Liver (tissue), 9 donors: Measurements from ENCODE around the gene SCN10A. TPM values are rescaled to one million over a fixed set of nuclear protein-coding genes. Genes with fewer than 3 reads are reported as not detected.

Experiments used
- DNase-seq: peaks from one replicate; pipeline ENCODE4 v3.0.0-alpha.2; 2017; ENCODE audit warnings: low spot score
- H3K27ac ChIP-seq, 2 donors: one replicate each; pipeline ENCODE4 v1.7.0; 2013; ENCODE audit warnings: inconsistent platforms in 2 of 2, low read length in 2 of 2, control low read depth in 1 of 2, low read depth in 1 of 2, mild to moderate bottlenecking in 1 of 2
- H3K27me3 ChIP-seq, 4 donors: one replicate each; pipeline versions ENCODE4 v1.6.1 to v1.7.0; 2013; ENCODE audit warnings: low read length in 3 of 4, inconsistent platforms in 1 of 4, mild to moderate bottlenecking in 1 of 4, moderate library complexity in 1 of 4; ENCODE audit not compliant: control insufficient read depth in 4 of 4, insufficient read depth in 4 of 4
- H3K36me3 ChIP-seq, 4 donors: one replicate each; pipeline versions ENCODE4 v1.6.1 to v1.7.0; 2013; ENCODE audit warnings: low read length in 3 of 4, mild to moderate bottlenecking in 3 of 4, low read depth in 1 of 4, moderate library complexity in 1 of 4; ENCODE audit not compliant: control insufficient read depth in 4 of 4, insufficient read depth in 3 of 4
- H3K4me1 ChIP-seq, 4 donors: one replicate each; pipeline versions ENCODE4 v1.6.1 to v1.7.0; 2013; ENCODE audit warnings: low read length in 3 of 4, mild to moderate bottlenecking in 3 of 4, moderate library complexity in 1 of 4; ENCODE audit not compliant: control insufficient read depth in 4 of 4, insufficient read depth in 4 of 4
- H3K4me3 ChIP-seq, 3 donors: one replicate each; pipeline versions ENCODE4 v1.6.1 to v1.7.0; 2013; ENCODE audit warnings: low read length in 3 of 3, control low read depth in 1 of 3, low read depth in 1 of 3, mild to moderate bottlenecking in 1 of 3
- H3K9ac ChIP-seq, 2 donors: one replicate each; pipeline ENCODE4 v1.7.0; 2013; ENCODE audit warnings: low read length in 2 of 2, mild to moderate bottlenecking in 2 of 2, moderate library complexity in 2 of 2, control low read depth in 1 of 2, low read depth in 1 of 2
- H3K9me3 ChIP-seq, 4 donors: one replicate each; pipeline versions ENCODE4 v1.6.1 to v1.7.0; 2013; ENCODE audit warnings: low read length in 3 of 4; ENCODE audit not compliant: control insufficient read depth in 4 of 4
- EGR1 ChIP-seq, 2 donors: IDR thresholded peaks; 2 replicates each; pipeline ENCODE4 v1.6.1; 2016 to 2018; ENCODE audit warnings: antibody characterized with exemption in 2 of 2, low read depth in 2 of 2
- FOXA1 ChIP-seq: IDR thresholded peaks from 2 replicates; pipeline ENCODE4 v1.6.1; 2016; ENCODE audit warnings: antibody characterized with exemption
- FOXA2 ChIP-seq: IDR thresholded peaks from 2 replicates; pipeline ENCODE4 v1.6.1; 2016; ENCODE audit warnings: antibody characterized with exemption
- GABPA ChIP-seq, 2 donors: IDR thresholded peaks in 1 of 2; conservative IDR thresholded peaks in 1 of 2; 2 replicates each; pipeline ENCODE4 v1.6.1; 2016; ENCODE audit warnings: antibody characterized with exemption in 2 of 2, mild to moderate bottlenecking in 1 of 2, moderate library complexity in 1 of 2
- HNF4A ChIP-seq, 2 donors: conservative IDR thresholded peaks; 2 replicates each; pipeline ENCODE4 v1.6.1; 2016; ENCODE audit warnings: antibody characterized with exemption in 2 of 2, mild to moderate bottlenecking in 2 of 2
- HNF4G ChIP-seq: IDR thresholded peaks from 2 replicates; pipeline ENCODE4 v1.6.1; 2016; ENCODE audit warnings: antibody characterized with exemption
- JUND ChIP-seq, 2 donors: IDR thresholded peaks; 2 replicates each; pipeline ENCODE4 v1.6.1; 2016; ENCODE audit warnings: antibody characterized with exemption in 2 of 2
- NR2F2 ChIP-seq: IDR thresholded peaks from 2 replicates; pipeline ENCODE4 v1.6.1; 2016; ENCODE audit warnings: antibody characterized with exemption
- RAD21 ChIP-seq, 2 donors: IDR thresholded peaks; 2 replicates each; pipeline ENCODE4 v1.6.1; 2016; ENCODE audit warnings: antibody characterized with exemption in 2 of 2, mild to moderate bottlenecking in 2 of 2
- RXRA ChIP-seq, 2 donors: IDR thresholded peaks; 2 replicates each; pipeline ENCODE4 v1.6.1; 2017 to 2018; ENCODE audit warnings: antibody characterized with exemption in 2 of 2, mild to moderate bottlenecking in 1 of 2
- SP1 ChIP-seq: IDR thresholded peaks from 2 replicates; pipeline ENCODE4 v1.6.1; 2018; ENCODE audit warnings: antibody characterized with exemption, mild to moderate bottlenecking
- TAF1 ChIP-seq: conservative IDR thresholded peaks from 2 replicates; pipeline ENCODE4 v1.6.1; 2016; ENCODE audit warnings: antibody characterized with exemption, mild to moderate bottlenecking
- YY1 ChIP-seq: IDR thresholded peaks from 2 replicates; pipeline ENCODE4 v1.6.1; 2016; ENCODE audit warnings: antibody characterized with exemption, mild to moderate bottlenecking
- WGBS: extraction: QIAGEN DNeasy Blood & Tissue Kit; methylation state at CpG from one replicate; pipeline ENCODE4 v1.1.7; 2013; 5-methylcytosine and 5-hydroxymethylcytosine counted together
- polyA plus RNA-seq, 2 donors: library from polyadenylated mRNA; stranded (reverse) in 1 of 2; unstranded in 1 of 2; fragments of 200-250 nt in 1 of 2; fragments of >200 nt in 1 of 2; fragmentation: Nextera tagmentation in 1 of 2; extraction: Ambion mirVana in 1 of 2; gene quantifications; one replicate each; pipeline versions ENCODE4 v1.2.1 to v1.2.3, GENCODE V29; 2013 to 2015
- total RNA-seq, 2 donors: library from RNA; depleted of rRNA; stranded (reverse); fragments of >200 nt; gene quantifications; one replicate each; pipeline ENCODE4 v1.2.3, GENCODE V29; 2014
- TF ChIP-seq, protein P1 (sequence below): IDR thresholded peaks from 2 replicates; pipeline ENCODE4 v1.6.1; 2016; ENCODE audit warnings: antibody characterized with exemption
- TF ChIP-seq, protein P2 (sequence below): IDR thresholded peaks from 2 replicates; pipeline ENCODE4 v1.6.1; 2016; ENCODE audit warnings: antibody characterized with exemption, mild to moderate bottlenecking
- TF ChIP-seq, protein P3 (sequence below): IDR thresholded peaks from 2 replicates; pipeline ENCODE4 v1.6.1; 2016; ENCODE audit warnings: antibody characterized with exemption
- TF ChIP-seq, protein P4 (sequence below): fragments of 150-350 bp; IDR thresholded peaks from 2 replicates; pipeline ENCODE4 v1.5.1; 2017; ENCODE audit warnings: improper control_type of control experiment, low read depth, low read length; ENCODE audit not compliant: missing input control
- donor health status: healthy.
- donor health status: healthy.
- donor health status: healthy.
- donor health status: healthy.
- donor health status: healthy.

SCN10A gene
- total and polyA plus RNA-seq, 4 donors: under 0.01 TPM; not detected in 3

DNA sequence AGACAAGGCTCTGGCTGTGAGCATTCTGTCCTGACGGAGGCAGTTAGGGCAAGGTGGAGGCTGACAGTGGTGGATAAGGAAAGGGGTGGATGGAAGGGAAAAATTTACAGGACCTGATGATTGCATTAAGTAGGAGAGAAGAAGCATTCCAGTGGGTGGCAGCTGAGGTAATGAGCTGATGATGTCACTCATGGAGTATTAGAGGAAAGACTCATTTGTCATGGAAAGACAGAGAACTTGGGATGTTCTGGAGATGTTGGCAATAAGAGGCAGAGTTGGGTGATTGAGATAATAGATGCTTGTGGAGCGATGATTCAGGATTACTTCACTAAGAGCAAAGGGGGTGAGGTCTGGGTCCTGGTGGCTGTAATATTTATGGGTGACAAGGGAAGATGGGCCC is 102.9 kb downstream of the SCN10A start:
- TF ChIP-seq HNF4G: no peak
- TF ChIP-seq, protein P1, sequence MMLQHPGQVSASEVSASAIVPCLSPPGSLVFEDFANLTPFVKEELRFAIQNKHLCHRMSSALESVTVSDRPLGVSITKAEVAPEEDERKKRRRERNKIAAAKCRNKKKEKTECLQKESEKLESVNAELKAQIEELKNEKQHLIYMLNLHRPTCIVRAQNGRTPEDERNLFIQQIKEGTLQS: no peak
- TF ChIP-seq NR2F2: no peak
- no peak for TF ChIP-seq GABPA (IDR thresholded peaks at IDR 0.05 in 1 of 2, conservative IDR thresholded peaks at IDR 0.05 in 1 of 2)
- TF ChIP-seq FOXA1: no peak
- TF ChIP-seq EGR1 (IDR thresholded peaks at IDR 0.05; ENCODE audit: low read depth in 2 of 2): no peak
- no peak for TF ChIP-seq FOXA2
- TF ChIP-seq YY1: no peak
- no peak for TF ChIP-seq RAD21 (IDR thresholded peaks at IDR 0.05)
- TF ChIP-seq, protein P2, sequence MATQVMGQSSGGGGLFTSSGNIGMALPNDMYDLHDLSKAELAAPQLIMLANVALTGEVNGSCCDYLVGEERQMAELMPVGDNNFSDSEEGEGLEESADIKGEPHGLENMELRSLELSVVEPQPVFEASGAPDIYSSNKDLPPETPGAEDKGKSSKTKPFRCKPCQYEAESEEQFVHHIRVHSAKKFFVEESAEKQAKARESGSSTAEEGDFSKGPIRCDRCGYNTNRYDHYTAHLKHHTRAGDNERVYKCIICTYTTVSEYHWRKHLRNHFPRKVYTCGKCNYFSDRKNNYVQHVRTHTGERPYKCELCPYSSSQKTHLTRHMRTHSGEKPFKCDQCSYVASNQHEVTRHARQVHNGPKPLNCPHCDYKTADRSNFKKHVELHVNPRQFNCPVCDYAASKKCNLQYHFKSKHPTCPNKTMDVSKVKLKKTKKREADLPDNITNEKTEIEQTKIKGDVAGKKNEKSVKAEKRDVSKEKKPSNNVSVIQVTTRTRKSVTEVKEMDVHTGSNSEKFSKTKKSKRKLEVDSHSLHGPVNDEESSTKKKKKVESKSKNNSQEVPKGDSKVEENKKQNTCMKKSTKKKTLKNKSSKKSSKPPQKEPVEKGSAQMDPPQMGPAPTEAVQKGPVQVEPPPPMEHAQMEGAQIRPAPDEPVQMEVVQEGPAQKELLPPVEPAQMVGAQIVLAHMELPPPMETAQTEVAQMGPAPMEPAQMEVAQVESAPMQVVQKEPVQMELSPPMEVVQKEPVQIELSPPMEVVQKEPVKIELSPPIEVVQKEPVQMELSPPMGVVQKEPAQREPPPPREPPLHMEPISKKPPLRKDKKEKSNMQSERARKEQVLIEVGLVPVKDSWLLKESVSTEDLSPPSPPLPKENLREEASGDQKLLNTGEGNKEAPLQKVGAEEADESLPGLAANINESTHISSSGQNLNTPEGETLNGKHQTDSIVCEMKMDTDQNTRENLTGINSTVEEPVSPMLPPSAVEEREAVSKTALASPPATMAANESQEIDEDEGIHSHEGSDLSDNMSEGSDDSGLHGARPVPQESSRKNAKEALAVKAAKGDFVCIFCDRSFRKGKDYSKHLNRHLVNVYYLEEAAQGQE: no peak
- TF ChIP-seq SP1: no peak
- TF ChIP-seq, protein P3, sequence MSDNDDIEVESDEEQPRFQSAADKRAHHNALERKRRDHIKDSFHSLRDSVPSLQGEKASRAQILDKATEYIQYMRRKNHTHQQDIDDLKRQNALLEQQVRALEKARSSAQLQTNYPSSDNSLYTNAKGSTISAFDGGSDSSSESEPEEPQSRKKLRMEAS: no peak
- TF ChIP-seq, protein P4, sequence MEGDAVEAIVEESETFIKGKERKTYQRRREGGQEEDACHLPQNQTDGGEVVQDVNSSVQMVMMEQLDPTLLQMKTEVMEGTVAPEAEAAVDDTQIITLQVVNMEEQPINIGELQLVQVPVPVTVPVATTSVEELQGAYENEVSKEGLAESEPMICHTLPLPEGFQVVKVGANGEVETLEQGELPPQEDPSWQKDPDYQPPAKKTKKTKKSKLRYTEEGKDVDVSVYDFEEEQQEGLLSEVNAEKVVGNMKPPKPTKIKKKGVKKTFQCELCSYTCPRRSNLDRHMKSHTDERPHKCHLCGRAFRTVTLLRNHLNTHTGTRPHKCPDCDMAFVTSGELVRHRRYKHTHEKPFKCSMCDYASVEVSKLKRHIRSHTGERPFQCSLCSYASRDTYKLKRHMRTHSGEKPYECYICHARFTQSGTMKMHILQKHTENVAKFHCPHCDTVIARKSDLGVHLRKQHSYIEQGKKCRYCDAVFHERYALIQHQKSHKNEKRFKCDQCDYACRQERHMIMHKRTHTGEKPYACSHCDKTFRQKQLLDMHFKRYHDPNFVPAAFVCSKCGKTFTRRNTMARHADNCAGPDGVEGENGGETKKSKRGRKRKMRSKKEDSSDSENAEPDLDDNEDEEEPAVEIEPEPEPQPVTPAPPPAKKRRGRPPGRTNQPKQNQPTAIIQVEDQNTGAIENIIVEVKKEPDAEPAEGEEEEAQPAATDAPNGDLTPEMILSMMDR: no peak
- TF ChIP-seq JUND (IDR thresholded peaks at IDR 0.05): no peak
- no peak for TF ChIP-seq HNF4A (conservative IDR thresholded peaks at IDR 0.05)
- no peak for TF ChIP-seq TAF1
- TF ChIP-seq RXRA (IDR thresholded peaks at IDR 0.05): no peak
- H3K27me3 ChIP-seq: peaks cover 0 to 5% (median 0%) of the 10 kb centered on the region in 4 donors
- H3K4me1 ChIP-seq: no peaks in the 10 kb centered on the region
- H3K9me3 ChIP-seq: no peaks in the 10 kb centered on the region
- H3K4me3 ChIP-seq: no peak overlapping the region
- DNase-seq: peak; percentile 6
- no peaks in the 10 kb centered on the region for H3K36me3 ChIP-seq
- no peak overlapping the region for H3K27ac ChIP-seq
- 85% methylated on average over 2 of the region's 2 CpGs for WGBS
- no peak overlapping the region for H3K9ac ChIP-seq

DNA sequence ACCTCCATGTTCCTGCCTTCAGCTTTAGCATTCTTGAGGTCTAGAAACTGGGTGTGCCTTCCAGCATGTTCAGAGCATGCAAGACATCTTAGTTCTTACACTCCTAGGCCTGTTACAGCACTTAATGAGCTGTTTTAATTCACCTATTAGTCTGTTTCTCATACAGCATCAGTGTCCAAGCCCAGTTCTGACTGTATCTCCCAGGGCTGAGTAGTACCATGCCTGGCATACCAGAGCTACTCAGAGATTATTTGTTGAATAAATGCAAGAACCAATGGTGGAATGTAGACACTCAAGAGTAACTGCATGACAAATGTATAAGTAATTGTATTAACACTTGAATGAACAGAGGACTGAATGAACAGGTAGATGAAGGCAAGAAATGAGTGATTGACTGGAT is 104.7 kb downstream of the SCN10A start:
- Histone ChIP-seq H3K36me3 (no peaks in the 10 kb centered on the region), H3K4me3 (no peak overlapping the region), H3K9me3 (no peaks in the 10 kb centered on the region), H3K27ac (no peak overlapping the region), H3K9ac (no peak overlapping the region), H3K4me1 (no peaks in the 10 kb centered on the region), H3K27me3 (peaks cover 0 to 5% (median 0%) of the 10 kb centered on the region in 4 donors)
- no peak for DNase-seq
- TF ChIP-seq TAF1 (no peak), HNF4G (no peak), EGR1 (IDR thresholded peaks at IDR 0.05; ENCODE audit: low read depth in 2 of 2) (no peak), RXRA (IDR thresholded peaks at IDR 0.05) (no peak), SP1 (no peak), FOXA2 (no peak), HNF4A (conservative IDR thresholded peaks at IDR 0.05) (no peak), YY1 (no peak), RAD21 (IDR thresholded peaks at IDR 0.05) (no peak)
- TF ChIP-seq, protein P3: no peak
- TF ChIP-seq, protein P2: no peak
- TF ChIP-seq, protein P4: no peak
- TF ChIP-seq, protein P1: no peak
